ENCODE data around the gene MED4.
A peak's percentile ranks its signal among the peaks of the same experiment; 100 is the strongest.

Gene MED4

GRCh38 chr13:48055712-48056111, 39.2 kb downstream of the MED4 start:
- no peak overlapping the region for H3K4me3 ChIP-seq (ENCODE audit: low read length)
- TF ChIP-seq, protein P1, sequence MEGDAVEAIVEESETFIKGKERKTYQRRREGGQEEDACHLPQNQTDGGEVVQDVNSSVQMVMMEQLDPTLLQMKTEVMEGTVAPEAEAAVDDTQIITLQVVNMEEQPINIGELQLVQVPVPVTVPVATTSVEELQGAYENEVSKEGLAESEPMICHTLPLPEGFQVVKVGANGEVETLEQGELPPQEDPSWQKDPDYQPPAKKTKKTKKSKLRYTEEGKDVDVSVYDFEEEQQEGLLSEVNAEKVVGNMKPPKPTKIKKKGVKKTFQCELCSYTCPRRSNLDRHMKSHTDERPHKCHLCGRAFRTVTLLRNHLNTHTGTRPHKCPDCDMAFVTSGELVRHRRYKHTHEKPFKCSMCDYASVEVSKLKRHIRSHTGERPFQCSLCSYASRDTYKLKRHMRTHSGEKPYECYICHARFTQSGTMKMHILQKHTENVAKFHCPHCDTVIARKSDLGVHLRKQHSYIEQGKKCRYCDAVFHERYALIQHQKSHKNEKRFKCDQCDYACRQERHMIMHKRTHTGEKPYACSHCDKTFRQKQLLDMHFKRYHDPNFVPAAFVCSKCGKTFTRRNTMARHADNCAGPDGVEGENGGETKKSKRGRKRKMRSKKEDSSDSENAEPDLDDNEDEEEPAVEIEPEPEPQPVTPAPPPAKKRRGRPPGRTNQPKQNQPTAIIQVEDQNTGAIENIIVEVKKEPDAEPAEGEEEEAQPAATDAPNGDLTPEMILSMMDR (conservative IDR thresholded peaks at IDR 0.05; ENCODE audit: low read length) = no peak
- DNase-seq (ENCODE audit: low read depth) = no peak

- TF ChIP-seq, protein P1 (conservative IDR thresholded peaks at IDR 0.05; ENCODE audit: low read length) = no peak
- no peak for DNase-seq (ENCODE audit: low read depth)
- no peak overlapping the region for H3K4me3 ChIP-seq (ENCODE audit: low read length)
Observed at GRCh38 chr13:48054601-48055000, 40.3 kb downstream of the MED4 start.

GRCh38 chr13:48050550-48050949, 44.4 kb downstream of the MED4 start:
- TF ChIP-seq, protein P1 (conservative IDR thresholded peaks at IDR 0.05; ENCODE audit: low read length) = no peak
- H3K4me3 ChIP-seq (ENCODE audit: low read length) = no peak overlapping the region
- no peak for DNase-seq (ENCODE audit: low read depth)

DNA sequence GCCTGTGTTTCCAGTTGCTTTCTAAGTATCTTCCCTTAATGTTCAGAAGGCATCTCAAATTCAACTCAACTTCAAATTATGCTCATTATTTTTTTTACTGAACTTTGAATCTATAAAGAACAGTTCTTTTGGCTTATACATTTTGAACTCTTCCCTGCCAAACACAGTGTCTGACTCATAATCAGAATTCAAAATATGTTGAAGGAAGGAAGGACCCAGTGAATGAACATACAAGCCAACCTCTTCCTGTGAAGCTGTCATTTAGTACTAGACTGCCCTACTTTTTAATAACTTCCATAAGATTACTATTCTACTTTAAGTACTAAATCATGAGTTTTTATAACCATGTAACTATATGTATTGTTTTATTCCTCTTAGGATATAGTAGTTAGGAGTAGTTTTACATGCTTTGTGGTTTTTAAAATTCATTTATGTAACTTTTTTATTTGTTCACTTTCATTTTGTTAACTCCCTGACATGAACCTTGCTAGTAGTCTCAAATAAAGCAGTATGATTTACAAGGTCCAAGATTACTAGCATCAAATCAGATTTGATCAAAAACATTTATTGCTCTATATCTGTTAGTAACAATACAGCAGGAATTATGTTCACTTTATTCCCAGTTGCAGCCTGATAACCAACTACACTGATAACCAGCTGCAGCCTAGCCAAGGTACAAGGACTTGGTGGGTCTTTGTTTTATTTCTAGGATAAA, 51.0 kb downstream of the MED4 start:
- TF ChIP-seq, protein P1 (conservative IDR thresholded peaks at IDR 0.05; ENCODE audit: low read length) = no peak
- peak; percentile 70 for DNase-seq (ENCODE audit: low read depth)
- no peak overlapping the region for H3K4me3 ChIP-seq (ENCODE audit: low read length)

DNA sequence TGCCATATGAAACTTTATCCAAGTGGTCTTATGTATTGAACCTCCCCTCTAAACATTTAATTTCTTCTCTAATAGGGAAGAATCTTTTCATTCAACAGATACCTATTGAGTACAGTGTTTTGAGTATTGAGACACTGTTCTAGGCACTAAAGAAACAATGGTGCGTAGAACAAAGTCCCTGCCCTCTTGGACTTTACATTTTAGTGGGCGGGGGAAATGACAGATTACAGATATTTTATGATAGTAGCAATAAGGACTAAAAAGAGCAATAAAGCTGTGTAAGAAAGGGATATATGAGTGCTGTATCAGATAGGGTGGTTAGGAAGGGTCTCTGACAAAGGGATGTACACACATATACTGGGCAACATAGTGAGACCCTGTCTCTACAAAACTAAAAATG, 52.0 kb downstream of the MED4 start:
- no peak overlapping the region for H3K4me3 ChIP-seq (ENCODE audit: low read length)
- DNase-seq (ENCODE audit: low read depth) = no peak
- TF ChIP-seq, protein P1 (conservative IDR thresholded peaks at IDR 0.05; ENCODE audit: low read length) = no peak

GRCh38 chr13:48040896-48041295, 54.0 kb downstream of the MED4 start:
- DNase-seq (ENCODE audit: low read depth) = peak; percentile 11
- TF ChIP-seq, protein P1 (conservative IDR thresholded peaks at IDR 0.05; ENCODE audit: low read length) = no peak
- no peak overlapping the region for H3K4me3 ChIP-seq (ENCODE audit: low read length)

- DNase-seq (ENCODE audit: low read depth) = no peak
- TF ChIP-seq, protein P1 (conservative IDR thresholded peaks at IDR 0.05; ENCODE audit: low read length) = no peak
Observed at GRCh38 chr13:48040049-48040448, 54.9 kb downstream of the MED4 start.

More at GRCh38 chr13:48040049-48040448, 54.9 kb downstream of the MED4 start:
- H3K4me3 ChIP-seq (ENCODE audit: low read length) = no peak overlapping the region

All from AG10803 (cell line).